ENCODE results near the gene AGPAT3. TPM values are rescaled to one million over a fixed set of nuclear protein-coding genes. Genes with fewer than 3 reads are reported as not detected.

AGPAT3 gene
- total and polyA plus RNA-seq, 3 donors from 2014 or later = 64.5 to 77.5 (median 69.8) TPM

DNA sequence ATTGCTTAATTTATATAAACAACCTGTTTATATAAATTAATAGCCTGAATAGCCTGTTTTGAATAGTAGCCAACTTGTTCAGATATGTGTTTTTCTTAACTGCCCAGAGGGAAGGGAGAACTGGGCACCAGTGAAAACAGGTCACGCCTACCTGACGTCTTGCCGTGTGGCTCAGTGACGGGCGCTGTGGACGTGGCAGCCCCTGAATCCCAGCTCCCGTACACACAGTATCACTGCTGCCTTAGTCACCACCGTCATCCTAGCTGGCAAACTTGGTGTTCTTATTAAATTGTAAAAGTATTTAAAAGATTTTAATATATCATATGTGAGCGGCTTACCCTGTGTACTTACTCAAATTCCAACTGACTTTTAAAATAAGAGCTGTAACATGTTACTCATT lies 111.6 kb downstream of the AGPAT3 start:
- intact Hi-C loops (cut with DNase I; ENCODE audit: low total_unique reads) = no loop called here
- Histone ChIP-seq H3K4me1 (peaks cover 4% of the 10 kb centered on the region), H3K9me3 (no peaks in the 10 kb centered on the region), H3K36me3 (ENCODE audit: low read depth, missing control alignments) (no peaks in the 10 kb centered on the region), H3K4me3 (no peak overlapping the region), H3K27me3 (no peaks in the 10 kb centered on the region), H3K27ac (no peak overlapping the region)
- 93 to 94% methylated on average over 9 of the region's 9 CpGs for WGBS, 2 donors
- TF ChIP-seq, protein P1, sequence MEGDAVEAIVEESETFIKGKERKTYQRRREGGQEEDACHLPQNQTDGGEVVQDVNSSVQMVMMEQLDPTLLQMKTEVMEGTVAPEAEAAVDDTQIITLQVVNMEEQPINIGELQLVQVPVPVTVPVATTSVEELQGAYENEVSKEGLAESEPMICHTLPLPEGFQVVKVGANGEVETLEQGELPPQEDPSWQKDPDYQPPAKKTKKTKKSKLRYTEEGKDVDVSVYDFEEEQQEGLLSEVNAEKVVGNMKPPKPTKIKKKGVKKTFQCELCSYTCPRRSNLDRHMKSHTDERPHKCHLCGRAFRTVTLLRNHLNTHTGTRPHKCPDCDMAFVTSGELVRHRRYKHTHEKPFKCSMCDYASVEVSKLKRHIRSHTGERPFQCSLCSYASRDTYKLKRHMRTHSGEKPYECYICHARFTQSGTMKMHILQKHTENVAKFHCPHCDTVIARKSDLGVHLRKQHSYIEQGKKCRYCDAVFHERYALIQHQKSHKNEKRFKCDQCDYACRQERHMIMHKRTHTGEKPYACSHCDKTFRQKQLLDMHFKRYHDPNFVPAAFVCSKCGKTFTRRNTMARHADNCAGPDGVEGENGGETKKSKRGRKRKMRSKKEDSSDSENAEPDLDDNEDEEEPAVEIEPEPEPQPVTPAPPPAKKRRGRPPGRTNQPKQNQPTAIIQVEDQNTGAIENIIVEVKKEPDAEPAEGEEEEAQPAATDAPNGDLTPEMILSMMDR (IDR thresholded peaks at IDR 0.05) = no peak
- TF ChIP-seq POLR2A (IDR thresholded peaks at IDR 0.05) = no peak
- no peak for DNase-seq

DNA sequence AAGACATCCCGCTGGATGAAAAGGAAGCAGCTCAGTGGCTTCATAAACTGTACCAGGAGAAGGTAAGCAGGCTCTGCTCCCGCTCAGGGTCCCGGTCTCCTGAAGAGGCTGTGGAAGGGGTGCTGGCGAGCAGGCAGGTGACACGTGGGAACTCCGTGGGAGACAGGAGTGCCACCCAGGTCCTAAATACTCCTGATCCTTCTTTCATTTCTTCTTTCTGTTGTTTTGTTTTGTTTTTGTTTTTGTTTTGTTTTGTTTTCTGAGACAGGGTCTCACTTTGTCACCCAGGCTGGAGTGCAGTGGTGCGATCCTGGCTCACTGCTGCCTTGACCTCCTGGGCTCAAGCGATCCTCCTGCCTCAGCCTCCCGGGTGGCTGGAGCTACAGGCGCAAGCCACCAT lies 113.0 kb downstream of the AGPAT3 start:
- no peaks in the 10 kb centered on the region for H3K4me1 ChIP-seq
- no peaks in the 10 kb centered on the region for H3K9me3 ChIP-seq
- H3K4me3 ChIP-seq = no peak overlapping the region
- 89 to 95% methylated on average over 10 of the region's 10 CpGs for WGBS, 2 donors
- no peaks in the 10 kb centered on the region for H3K36me3 ChIP-seq (ENCODE audit: low read depth, missing control alignments)
- H3K27ac ChIP-seq = no peak overlapping the region
- TF ChIP-seq, protein P1 (IDR thresholded peaks at IDR 0.05) = no peak
- TF ChIP-seq POLR2A (IDR thresholded peaks at IDR 0.05) = no peak
- no peaks in the 10 kb centered on the region for H3K27me3 ChIP-seq
- DNase-seq = no peak
- intact Hi-C loops (cut with DNase I; ENCODE audit: low total_unique reads) = no loop called here

DNA sequence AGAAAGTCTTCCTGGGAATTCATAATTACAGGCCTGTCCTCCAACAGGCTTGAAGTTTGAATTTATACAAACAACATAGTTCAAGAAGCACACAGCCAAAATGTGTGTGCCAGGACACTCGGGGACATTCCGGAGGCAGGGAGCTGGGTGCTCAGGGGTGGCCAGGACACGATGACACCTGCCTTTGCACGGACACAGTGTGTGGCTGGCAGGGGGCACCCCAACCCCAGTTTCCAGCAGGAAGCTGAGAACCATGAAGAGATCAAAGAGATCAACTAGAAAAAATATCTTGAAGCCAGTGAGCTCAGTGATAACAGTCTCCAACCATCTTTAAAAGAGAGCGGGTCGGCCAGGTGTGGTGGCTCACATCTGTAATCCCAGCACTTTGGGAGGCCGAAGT lies 114.6 kb downstream of the AGPAT3 start:
- H3K4me1 ChIP-seq = no peaks in the 10 kb centered on the region
- no peak for DNase-seq
- no peaks in the 10 kb centered on the region for H3K9me3 ChIP-seq
- intact Hi-C loops (cut with DNase I; ENCODE audit: low total_unique reads) = loop anchor here (10.0 kb wide), 1 partner anchor 115 kb away; the partner anchor contains the start of gene AGPAT3
- H3K4me3 ChIP-seq = no peak overlapping the region
- no peak overlapping the region for H3K27ac ChIP-seq
- TF ChIP-seq POLR2A (IDR thresholded peaks at IDR 0.05) = no peak
- TF ChIP-seq, protein P1 (IDR thresholded peaks at IDR 0.05) = no peak
- no peaks in the 10 kb centered on the region for H3K36me3 ChIP-seq (ENCODE audit: low read depth, missing control alignments)
- WGBS, 2 donors = 83 to 88% methylated on average over 7 of the region's 7 CpGs
- H3K27me3 ChIP-seq = no peaks in the 10 kb centered on the region

DNA sequence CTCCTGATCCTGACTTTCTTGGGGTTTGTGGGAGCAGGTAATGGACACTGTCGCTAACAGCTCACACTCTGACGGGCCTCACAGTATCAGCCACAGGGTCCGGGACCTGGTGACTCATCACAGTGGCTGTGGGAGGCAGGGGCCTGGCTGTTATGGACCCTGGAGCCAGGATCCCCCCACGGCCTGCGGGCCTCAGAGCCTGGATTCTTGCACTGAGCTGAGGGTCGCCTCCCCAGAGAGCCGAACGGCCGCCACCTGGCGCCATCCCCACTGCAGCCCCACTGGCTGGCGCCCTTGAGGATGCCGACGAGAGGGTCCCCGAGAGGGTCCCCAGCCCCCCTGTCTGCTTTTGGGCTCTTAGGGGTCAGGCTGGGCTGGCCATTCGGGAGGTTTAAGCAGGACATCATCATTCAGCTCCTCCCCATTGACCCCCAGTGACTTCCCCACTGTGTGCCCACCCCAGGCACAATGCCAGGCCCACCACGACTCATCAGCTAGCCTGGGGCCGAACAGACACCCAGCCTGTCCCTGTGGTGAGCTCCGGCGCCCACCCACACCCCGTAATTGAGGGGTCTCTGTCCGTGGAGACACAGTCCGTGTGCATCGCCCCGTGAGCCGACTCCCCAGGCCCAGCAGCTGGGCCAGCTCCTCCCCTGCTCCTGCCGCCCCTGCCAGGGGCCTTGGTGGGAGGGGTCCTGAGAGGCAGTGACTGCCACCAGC lies 116.3 kb downstream of the AGPAT3 start:
- no peak for TF ChIP-seq POLR2A (IDR thresholded peaks at IDR 0.05)
- Histone ChIP-seq H3K27ac (no peak overlapping the region), H3K4me1 (no peaks in the 10 kb centered on the region), H3K36me3 (ENCODE audit: low read depth, missing control alignments) (no peaks in the 10 kb centered on the region), H3K9me3 (no peaks in the 10 kb centered on the region), H3K27me3 (no peaks in the 10 kb centered on the region), H3K4me3 (no peak overlapping the region)
- DNase-seq = no peak
- 75 to 91% methylated on average over 2 to 26 of the region's 26 CpGs for WGBS, 2 donors
- intact Hi-C loops (cut with DNase I; ENCODE audit: low total_unique reads) = loop anchor here (10.0 kb wide), 1 partner anchor 117 kb away; the partner anchor contains the start of gene AGPAT3

DNA sequence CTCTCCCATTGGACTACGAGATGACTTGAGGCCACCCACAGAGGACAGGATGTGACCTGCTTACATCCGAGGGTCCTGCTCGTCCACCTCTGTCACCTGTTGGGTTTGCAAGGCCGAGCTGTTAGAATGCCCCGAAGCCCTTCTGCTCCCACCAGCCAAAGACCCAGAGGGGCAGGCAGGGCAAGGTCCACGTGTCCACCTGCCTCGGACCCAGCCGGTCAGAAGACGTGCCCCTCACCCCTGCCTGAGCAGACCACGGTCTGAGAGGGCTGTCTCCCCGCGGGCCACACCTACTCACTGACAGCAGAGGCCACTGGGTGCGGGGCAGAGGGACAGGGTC lies 116.8 kb downstream of the AGPAT3 start:
- DNase-seq = no peak
- no peaks in the 10 kb centered on the region for H3K27me3 ChIP-seq
- intact Hi-C loops (cut with DNase I; ENCODE audit: low total_unique reads) = loop anchor here (10.0 kb wide), 1 partner anchor 117 kb away; the partner anchor contains the start of gene AGPAT3
- TF ChIP-seq, protein P1 (IDR thresholded peaks at IDR 0.05) = no peak
- no peak for TF ChIP-seq POLR2A (IDR thresholded peaks at IDR 0.05)
- H3K27ac ChIP-seq = no peak overlapping the region
- H3K9me3 ChIP-seq = no peaks in the 10 kb centered on the region
- 70 to 85% methylated on average over 2 to 13 of the region's 13 CpGs for WGBS, 2 donors
- no peak overlapping the region for H3K4me3 ChIP-seq
- H3K36me3 ChIP-seq (ENCODE audit: low read depth, missing control alignments) = no peaks in the 10 kb centered on the region
- peaks cover 4% of the 10 kb centered on the region for H3K4me1 ChIP-seq

All from testis (tissue), 3 donors.